ENCODE measurements around the gene BAZ2B.

DNA sequence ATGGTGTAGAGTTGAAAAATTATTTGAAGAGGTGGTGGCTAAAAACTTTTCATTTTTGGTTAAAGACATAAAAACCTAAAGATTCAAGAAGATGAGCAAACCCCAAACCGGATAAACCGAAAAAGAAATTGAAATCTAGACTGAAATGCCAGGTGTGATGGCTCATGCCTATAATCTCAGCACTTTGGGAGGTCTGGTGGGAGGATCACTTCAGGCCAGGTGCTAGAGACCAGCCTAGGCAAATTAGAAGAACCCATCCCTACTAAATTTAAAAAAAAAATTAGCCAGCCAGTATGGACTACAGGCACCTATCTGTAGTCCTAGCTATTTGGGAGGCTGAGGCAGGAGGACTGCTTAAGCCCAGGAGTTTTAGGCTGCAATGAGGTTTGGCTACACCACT, 126.9 kb downstream of the BAZ2B start:
- TF ChIP-seq, protein P1, sequence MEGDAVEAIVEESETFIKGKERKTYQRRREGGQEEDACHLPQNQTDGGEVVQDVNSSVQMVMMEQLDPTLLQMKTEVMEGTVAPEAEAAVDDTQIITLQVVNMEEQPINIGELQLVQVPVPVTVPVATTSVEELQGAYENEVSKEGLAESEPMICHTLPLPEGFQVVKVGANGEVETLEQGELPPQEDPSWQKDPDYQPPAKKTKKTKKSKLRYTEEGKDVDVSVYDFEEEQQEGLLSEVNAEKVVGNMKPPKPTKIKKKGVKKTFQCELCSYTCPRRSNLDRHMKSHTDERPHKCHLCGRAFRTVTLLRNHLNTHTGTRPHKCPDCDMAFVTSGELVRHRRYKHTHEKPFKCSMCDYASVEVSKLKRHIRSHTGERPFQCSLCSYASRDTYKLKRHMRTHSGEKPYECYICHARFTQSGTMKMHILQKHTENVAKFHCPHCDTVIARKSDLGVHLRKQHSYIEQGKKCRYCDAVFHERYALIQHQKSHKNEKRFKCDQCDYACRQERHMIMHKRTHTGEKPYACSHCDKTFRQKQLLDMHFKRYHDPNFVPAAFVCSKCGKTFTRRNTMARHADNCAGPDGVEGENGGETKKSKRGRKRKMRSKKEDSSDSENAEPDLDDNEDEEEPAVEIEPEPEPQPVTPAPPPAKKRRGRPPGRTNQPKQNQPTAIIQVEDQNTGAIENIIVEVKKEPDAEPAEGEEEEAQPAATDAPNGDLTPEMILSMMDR (IDR thresholded peaks at IDR 0.05), result no peak
- no peak for TF ChIP-seq POLR2A (IDR thresholded peaks at IDR 0.05)

All from testis (tissue), 2 donors.